GM21528 (cell line): ENCODE data around the gene RASEF.

Source experiments
- ATAC-seq: cut with Tn5 transposase; IDR thresholded peaks from one replicate; pipeline ENCODE4 v1.9.1; 2021; ENCODE audit warnings: mild to moderate bottlenecking, moderate library complexity; ENCODE audit not compliant: unreplicated experiment, low FRiP score

RASEF gene

GRCh38 chr9:83015897-83016296 is 47.0 kb downstream of the RASEF start:
- ATAC-seq, result no peak

GRCh38 chr9:83013867-83014605 is 48.9 kb downstream of the RASEF start:
- no peak for ATAC-seq

GRCh38 chr9:83012922-83013838 is 49.8 kb downstream of the RASEF start:
- no peak for ATAC-seq

GRCh38 chr9:83012168-83012921 is 50.6 kb downstream of the RASEF start:
- ATAC-seq, result no peak

- ATAC-seq, result no peak
These were observed 51.3 kb downstream of the RASEF start for GRCh38 chr9:83011611-83012010.

GRCh38 chr9:83007521-83008300 is 55.2 kb downstream of the RASEF start:
- no peak for ATAC-seq

GRCh38 chr9:83006378-83006777 is 56.6 kb downstream of the RASEF start:
- no peak for ATAC-seq

GRCh38 chr9:83005963-83006362 is 57.0 kb downstream of the RASEF start:
- no peak for ATAC-seq

- no peak for ATAC-seq
These were observed 57.6 kb downstream of the RASEF start for GRCh38 chr9:83005361-83005760.

- no peak for ATAC-seq
These were observed 60.6 kb downstream of the RASEF start for GRCh38 chr9:83002329-83002728.

- ATAC-seq, result no peak
These were observed 62.2 kb downstream of the RASEF start for GRCh38 chr9:83000765-83001164.

- no peak for ATAC-seq
These were observed 64.5 kb downstream of the RASEF start for GRCh38 chr9:82998409-82998808.

GRCh38 chr9:82997476-82998140 is 65.3 kb downstream of the RASEF start:
- no peak for ATAC-seq

GRCh38 chr9:82996941-82997340 is 66.0 kb downstream of the RASEF start:
- no peak for ATAC-seq

GRCh38 chr9:82993856-82994605 is 68.9 kb downstream of the RASEF start:
- no peak for ATAC-seq

- ATAC-seq, result no peak
These were observed 71.3 kb downstream of the RASEF start for GRCh38 chr9:82991671-82992070.

GRCh38 chr9:82989929-82990328 is 73.0 kb downstream of the RASEF start:
- no peak for ATAC-seq

- no peak for ATAC-seq
These were observed 74.5 kb downstream of the RASEF start for GRCh38 chr9:82988488-82988887.
